8988T (cell line): ENCODE data around the gene POC1A.
"Not testable (repeated sequence)": the region's sequence is repeated elsewhere in the genome, so short reads cannot be mapped to it uniquely, and the experiment has no call there.

ENCODE experiments used
- DNase-seq: peaks from one replicate; pipeline ENCODE4 v3.0.0; 2011

The POC1A gene

GRCh38 chr3:52041118-52041731, 113.0 kb downstream of the POC1A start:
- DNase-seq = peak; percentile 88

GRCh38 chr3:52040600-52040999, 113.6 kb downstream of the POC1A start:
- no peak for DNase-seq

- no peak for DNase-seq
Measured at GRCh38 chr3:52039846-52040245, 114.4 kb downstream of the POC1A start.

GRCh38 chr3:52039426-52039825, 114.8 kb downstream of the POC1A start:
- DNase-seq = no peak

- DNase-seq = no peak
Measured at GRCh38 chr3:52038227-52038626, 116.0 kb downstream of the POC1A start.

- no peak for DNase-seq
Measured at GRCh38 chr3:52037291-52037690, 116.9 kb downstream of the POC1A start.

GRCh38 chr3:52036829-52037228, 117.4 kb downstream of the POC1A start:
- peak; percentile 80 for DNase-seq

- DNase-seq = no peak
Measured at GRCh38 chr3:52036222-52036694, 118.0 kb downstream of the POC1A start.

GRCh38 chr3:52034651-52035050, 119.6 kb downstream of the POC1A start:
- no peak for DNase-seq

GRCh38 chr3:52034212-52034611, 120.0 kb downstream of the POC1A start:
- no peak for DNase-seq

- not testable (repeated sequence) for DNase-seq
Measured at GRCh38 chr3:52033748-52034147, 120.5 kb downstream of the POC1A start.

GRCh38 chr3:52032702-52033408, 121.4 kb downstream of the POC1A start:
- no peak for DNase-seq

GRCh38 chr3:52031896-52032295, 122.3 kb downstream of the POC1A start:
- no peak for DNase-seq

- no peak for DNase-seq
Measured at GRCh38 chr3:52030714-52031310, 123.4 kb downstream of the POC1A start.

GRCh38 chr3:52029535-52029934, 124.7 kb downstream of the POC1A start:
- DNase-seq = no peak

GRCh38 chr3:52029053-52029452, 125.2 kb downstream of the POC1A start:
- DNase-seq = no peak

- DNase-seq = no peak
Measured at GRCh38 chr3:52028572-52028971, 125.7 kb downstream of the POC1A start.

GRCh38 chr3:52026041-52026440, 128.2 kb downstream of the POC1A start:
- DNase-seq = no peak

- DNase-seq = no peak
Measured at GRCh38 chr3:52025453-52025852, 128.8 kb downstream of the POC1A start.
